LNCaP clone FGC (cell line): Measurements from ENCODE around the gene PLSCR2.
"Not testable (repeated sequence)": the region's sequence is repeated elsewhere in the genome, so short reads cannot be mapped to it uniquely, and the experiment has no call there.

Experiments
- DNase-seq: peaks from one replicate; pipeline ENCODE4 v3.0.0-alpha.2; 2011; ENCODE audit warnings: low read depth
- H3K4me3 ChIP-seq: 2 replicates; pipeline ENCODE4 v1.5.1; 2011; ENCODE audit warnings: mild to moderate bottlenecking, low read depth, low read length, control low read depth
- CTCF ChIP-seq: IDR thresholded peaks from 2 replicates; pipeline ENCODE4 v1.5.1; 2012; ENCODE audit warnings: mild to moderate bottlenecking; ENCODE audit not compliant: control insufficient read depth, insufficient read depth; ENCODE audit errors: extremely low read depth

The PLSCR2 gene

GRCh38 chr3:146414010-146414409, 55.4 kb downstream of the PLSCR2 start:
- no peak for DNase-seq
- TF ChIP-seq CTCF = no peak
- no peak overlapping the region for H3K4me3 ChIP-seq

- not testable (repeated sequence) for H3K4me3 ChIP-seq, DNase-seq
Observed at GRCh38 chr3:146412711-146413110, 56.6 kb downstream of the PLSCR2 start.

- H3K4me3 ChIP-seq = no peak overlapping the region
- no peak for TF ChIP-seq CTCF
- no peak for DNase-seq
Observed at GRCh38 chr3:146407956-146408355, 61.4 kb downstream of the PLSCR2 start.

- no peak for DNase-seq
- no peak for TF ChIP-seq CTCF
- no peak overlapping the region for H3K4me3 ChIP-seq
Observed at GRCh38 chr3:146404436-146404835, 64.9 kb downstream of the PLSCR2 start.

- TF ChIP-seq CTCF = no peak
- DNase-seq = no peak
- H3K4me3 ChIP-seq = no peak overlapping the region
Observed at GRCh38 chr3:146403792-146404191, 65.6 kb downstream of the PLSCR2 start.

- DNase-seq = no peak
- TF ChIP-seq CTCF = no peak
- no peak overlapping the region for H3K4me3 ChIP-seq
Observed at GRCh38 chr3:146396792-146397191, 72.6 kb downstream of the PLSCR2 start.

- DNase-seq = no peak
Observed at GRCh38 chr3:146395164-146395563, 74.2 kb downstream of the PLSCR2 start.

More at GRCh38 chr3:146395164-146395563, 74.2 kb downstream of the PLSCR2 start:
- H3K4me3 ChIP-seq = no peak overlapping the region
- no peak for TF ChIP-seq CTCF
